ENCODE data around the gene GORASP2.

- TF ChIP-seq POLR2AphosphoS5 (IDR thresholded peaks at IDR 0.05; ENCODE audit: borderline replicate concordance, low read depth, low read length) (no peak), EZH2 (IDR thresholded peaks at IDR 0.05) (no peak)
Observed at GRCh38 chr2:170923799-170924198, 5.3 kb upstream of the GORASP2 start.
